A549 (cell line): ENCODE measurements around the gene IPMK.

ENCODE experiments used
- ESRRA ChIP-seq: fragments of 150-350 bp; IDR thresholded peaks from 2 replicates; pipeline ENCODE4 v1.6.1; 2014; ENCODE audit warnings: mild to moderate bottlenecking, low read length, borderline replicate concordance
- HOXA7 ChIP-seq: fragments of 250-450 bp; sonication (Bioruptor Pico); IDR thresholded peaks from 2 replicates; pipeline ENCODE4 v1.5.0; 2020; ENCODE audit warnings: mild to moderate bottlenecking, moderate library complexity
- JUNB ChIP-seq: fragments of >200 bp; sonication (Bioruptor Twin); formaldehyde crosslinking; IDR thresholded peaks from 2 replicates; pipeline ENCODE4 v1.6.1; 2016
- KDM1A ChIP-seq: fragments of 200-600 bp; sonication (generic); IDR thresholded peaks from 2 replicates; pipeline ENCODE4 v1.6.1; 2016; ENCODE audit warnings: low read depth, mild to moderate bottlenecking
- MAZ ChIP-seq: fragments of 150-350 bp; IDR thresholded peaks from 2 replicates; pipeline ENCODE4 v1.6.1; 2014; ENCODE audit warnings: antibody characterized with exemption, low read depth, low read length, borderline replicate concordance
- POLR2A ChIP-seq: IDR thresholded peaks from 2 replicates; pipeline ENCODE4 v1.6.1; 2012; ENCODE audit warnings: mild to moderate bottlenecking, low read length
- RAD21 ChIP-seq, 2 experiments: fragments of >200 bp in 1 of 2; sonication (Bioruptor Twin) in 1 of 2; formaldehyde crosslinking in 1 of 2; IDR thresholded peaks in 1 of 2; conservative IDR thresholded peaks in 1 of 2; 2 replicates in 1 of 2; 3 replicates in 1 of 2; pipeline ENCODE4 v1.6.1; 2012 to 2018; ENCODE audit warnings: inconsistent platforms in 1 of 2
- RFX5 ChIP-seq: fragments of 450-650 bp; IDR thresholded peaks from 2 replicates; pipeline ENCODE4 v1.7.1; 2014; ENCODE audit warnings: antibody characterized with exemption, mild to moderate bottlenecking, moderate library complexity
- RNF2 ChIP-seq: fragments of 200-600 bp; sonication (generic); IDR thresholded peaks from 2 replicates; pipeline ENCODE4 v1.6.1; 2016; ENCODE audit warnings: low read depth, mild to moderate bottlenecking, antibody characterized with exemption, moderate library complexity, borderline replicate concordance
- SREBF2 ChIP-seq: fragments of 450-650 bp; IDR thresholded peaks from 2 replicates; pipeline ENCODE4 v1.6.1; 2014; ENCODE audit warnings: mild to moderate bottlenecking, moderate library complexity
- TF ChIP-seq, protein P1 (sequence below): fragments of >200 bp; sonication (Bioruptor Twin); formaldehyde crosslinking; IDR thresholded peaks from 3 replicates; pipeline ENCODE4 v1.5.1; 2016
- TF ChIP-seq, protein P2 (sequence below): fragments of 450-650 bp; IDR thresholded peaks from 2 replicates; pipeline ENCODE4 v1.6.1; 2014; ENCODE audit warnings: antibody characterized with exemption
- TF ChIP-seq, protein P3 (sequence below): fragments of 200-600 bp; sonication (generic); IDR thresholded peaks from 2 replicates; pipeline ENCODE4 v1.6.1; 2016; ENCODE audit warnings: antibody characterized with exemption, mild to moderate bottlenecking, moderate library complexity

DNA sequence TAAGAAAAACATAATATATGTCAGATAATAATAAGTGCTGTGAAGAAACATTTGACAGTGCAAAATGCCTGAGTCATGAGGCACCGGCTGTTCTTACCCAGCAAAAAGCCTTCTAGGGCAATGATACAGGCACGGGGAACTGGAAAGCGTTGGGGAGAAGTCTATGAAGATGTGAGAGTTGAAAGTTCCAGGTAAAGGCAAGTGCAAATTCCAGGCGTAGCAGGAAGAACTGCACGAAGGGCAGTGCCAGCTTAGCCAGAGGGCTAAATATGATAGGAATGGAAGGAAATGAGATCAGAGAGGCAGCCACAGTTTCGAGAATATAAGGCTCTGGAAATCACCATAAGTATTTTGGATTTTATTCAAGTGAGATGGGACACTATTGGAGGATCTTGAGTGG lies 87.0 kb downstream of the IPMK start:
- TF ChIP-seq JUNB (no peak), HOXA7 (CRISPR knock-in tag) (no peak), MAZ (no peak), KDM1A (no peak), POLR2A (no peak), SREBF2 (no peak), RFX5 (no peak), RAD21 (conservative IDR thresholded peaks at IDR 0.05 in 1 of 2, IDR thresholded peaks at IDR 0.05 in 1 of 2) (no peak), RNF2 (no peak), ESRRA (no peak)
- TF ChIP-seq, protein P1, sequence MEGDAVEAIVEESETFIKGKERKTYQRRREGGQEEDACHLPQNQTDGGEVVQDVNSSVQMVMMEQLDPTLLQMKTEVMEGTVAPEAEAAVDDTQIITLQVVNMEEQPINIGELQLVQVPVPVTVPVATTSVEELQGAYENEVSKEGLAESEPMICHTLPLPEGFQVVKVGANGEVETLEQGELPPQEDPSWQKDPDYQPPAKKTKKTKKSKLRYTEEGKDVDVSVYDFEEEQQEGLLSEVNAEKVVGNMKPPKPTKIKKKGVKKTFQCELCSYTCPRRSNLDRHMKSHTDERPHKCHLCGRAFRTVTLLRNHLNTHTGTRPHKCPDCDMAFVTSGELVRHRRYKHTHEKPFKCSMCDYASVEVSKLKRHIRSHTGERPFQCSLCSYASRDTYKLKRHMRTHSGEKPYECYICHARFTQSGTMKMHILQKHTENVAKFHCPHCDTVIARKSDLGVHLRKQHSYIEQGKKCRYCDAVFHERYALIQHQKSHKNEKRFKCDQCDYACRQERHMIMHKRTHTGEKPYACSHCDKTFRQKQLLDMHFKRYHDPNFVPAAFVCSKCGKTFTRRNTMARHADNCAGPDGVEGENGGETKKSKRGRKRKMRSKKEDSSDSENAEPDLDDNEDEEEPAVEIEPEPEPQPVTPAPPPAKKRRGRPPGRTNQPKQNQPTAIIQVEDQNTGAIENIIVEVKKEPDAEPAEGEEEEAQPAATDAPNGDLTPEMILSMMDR = no peak
- TF ChIP-seq, protein P2, sequence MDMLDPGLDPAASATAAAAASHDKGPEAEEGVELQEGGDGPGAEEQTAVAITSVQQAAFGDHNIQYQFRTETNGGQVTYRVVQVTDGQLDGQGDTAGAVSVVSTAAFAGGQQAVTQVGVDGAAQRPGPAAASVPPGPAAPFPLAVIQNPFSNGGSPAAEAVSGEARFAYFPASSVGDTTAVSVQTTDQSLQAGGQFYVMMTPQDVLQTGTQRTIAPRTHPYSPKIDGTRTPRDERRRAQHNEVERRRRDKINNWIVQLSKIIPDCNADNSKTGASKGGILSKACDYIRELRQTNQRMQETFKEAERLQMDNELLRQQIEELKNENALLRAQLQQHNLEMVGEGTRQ = no peak
- TF ChIP-seq, protein P3, sequence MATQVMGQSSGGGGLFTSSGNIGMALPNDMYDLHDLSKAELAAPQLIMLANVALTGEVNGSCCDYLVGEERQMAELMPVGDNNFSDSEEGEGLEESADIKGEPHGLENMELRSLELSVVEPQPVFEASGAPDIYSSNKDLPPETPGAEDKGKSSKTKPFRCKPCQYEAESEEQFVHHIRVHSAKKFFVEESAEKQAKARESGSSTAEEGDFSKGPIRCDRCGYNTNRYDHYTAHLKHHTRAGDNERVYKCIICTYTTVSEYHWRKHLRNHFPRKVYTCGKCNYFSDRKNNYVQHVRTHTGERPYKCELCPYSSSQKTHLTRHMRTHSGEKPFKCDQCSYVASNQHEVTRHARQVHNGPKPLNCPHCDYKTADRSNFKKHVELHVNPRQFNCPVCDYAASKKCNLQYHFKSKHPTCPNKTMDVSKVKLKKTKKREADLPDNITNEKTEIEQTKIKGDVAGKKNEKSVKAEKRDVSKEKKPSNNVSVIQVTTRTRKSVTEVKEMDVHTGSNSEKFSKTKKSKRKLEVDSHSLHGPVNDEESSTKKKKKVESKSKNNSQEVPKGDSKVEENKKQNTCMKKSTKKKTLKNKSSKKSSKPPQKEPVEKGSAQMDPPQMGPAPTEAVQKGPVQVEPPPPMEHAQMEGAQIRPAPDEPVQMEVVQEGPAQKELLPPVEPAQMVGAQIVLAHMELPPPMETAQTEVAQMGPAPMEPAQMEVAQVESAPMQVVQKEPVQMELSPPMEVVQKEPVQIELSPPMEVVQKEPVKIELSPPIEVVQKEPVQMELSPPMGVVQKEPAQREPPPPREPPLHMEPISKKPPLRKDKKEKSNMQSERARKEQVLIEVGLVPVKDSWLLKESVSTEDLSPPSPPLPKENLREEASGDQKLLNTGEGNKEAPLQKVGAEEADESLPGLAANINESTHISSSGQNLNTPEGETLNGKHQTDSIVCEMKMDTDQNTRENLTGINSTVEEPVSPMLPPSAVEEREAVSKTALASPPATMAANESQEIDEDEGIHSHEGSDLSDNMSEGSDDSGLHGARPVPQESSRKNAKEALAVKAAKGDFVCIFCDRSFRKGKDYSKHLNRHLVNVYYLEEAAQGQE = no peak
